IMR-90 (cell line): ENCODE measurements around the gene ASCL1. TPM values are rescaled to one million over a fixed set of nuclear protein-coding genes. Genes with fewer than 3 reads are reported as not detected.

ENCODE experiments used
- ATAC-seq: fragments of 200-7000 bp; cut with Tn5 transposase; 2 replicates; pipeline ENCODE4 v1.9.1; 2020; ENCODE audit warnings: low read depth, mild to moderate bottlenecking, moderate library complexity
- BruUV-seq: library from RNA; stranded (reverse); fragments of 400-500 nt; replicated peaks from 2 replicates; lab custom pipeline; 2021; lab: Mats Ljungman, UMichigan
- CTCF ChIA-PET: fragments of 300-600 bp; formaldehyde crosslinking; extraction: SDS; loops from one replicate; lab custom pipeline; 2021; ENCODE audit warnings: antibody characterized with exemption; lab: Yijun Ruan, JAX
- POLR2A ChIA-PET: fragments of 300-600 bp; sonication (Branson Sonifier 250); formaldehyde crosslinking; loops from one replicate; lab custom pipeline; 2022; ENCODE audit warnings: antibody characterized with exemption; ENCODE audit not compliant: unreplicated experiment; lab: Charles Lee
- DNase-seq: peaks from one replicate; pipeline ENCODE4 v3.0.0; 2013
- H2AFZ ChIP-seq: replicated peaks from 2 replicates; pipeline ENCODE3; 2013; ENCODE audit warnings: low read length, mild to moderate bottlenecking; ENCODE audit not compliant: poor library complexity
- H2AK5ac ChIP-seq: 2 replicates; pipeline ENCODE4 v1.6.1; 2013; ENCODE audit warnings: low read depth, low read length, inconsistent platforms
- H2AK9ac ChIP-seq: replicated peaks from 2 replicates; pipeline ENCODE3; 2013; ENCODE audit warnings: mild to moderate bottlenecking, low read depth, low read length, moderate library complexity; ENCODE audit not compliant: poor library complexity
- H2BK120ac ChIP-seq: 2 replicates; pipeline ENCODE4 v1.6.1; 2013; ENCODE audit warnings: low read depth, low read length, inconsistent platforms
- H2BK15ac ChIP-seq: 3 replicates; pipeline ENCODE4 v1.6.1; 2013; ENCODE audit warnings: low read depth, low read length, inconsistent platforms
- H2BK20ac ChIP-seq: 2 replicates; pipeline ENCODE4 v1.6.1; 2013; ENCODE audit warnings: low read depth, mild to moderate bottlenecking, inconsistent platforms, low read length, moderate library complexity
- H2BK5ac ChIP-seq: 2 replicates; pipeline ENCODE4 v1.6.1; 2013; ENCODE audit warnings: mild to moderate bottlenecking, low read depth, low read length, inconsistent platforms; ENCODE audit not compliant: poor library complexity, severe bottlenecking
- H3K14ac ChIP-seq: replicated peaks from 2 replicates; pipeline ENCODE4 v1.6.1; 2013; ENCODE audit warnings: low read depth, low read length, inconsistent platforms
- H3K18ac ChIP-seq: 2 replicates; pipeline ENCODE4 v1.6.1; 2013; ENCODE audit warnings: low read depth, low read length, control low read depth
- H3K23ac ChIP-seq: 2 replicates; pipeline ENCODE4 v1.6.1; 2013; ENCODE audit warnings: low read depth, low read length, inconsistent platforms
- H3K27ac ChIP-seq: 2 replicates; pipeline ENCODE4 v1.5.1; 2013; ENCODE audit warnings: mild to moderate bottlenecking, control low read depth, low read length; ENCODE audit not compliant: insufficient read depth
- H3K27me3 ChIP-seq: 2 replicates; pipeline ENCODE4 v1.6.1; 2013; ENCODE audit warnings: low read length; ENCODE audit not compliant: control insufficient read depth, insufficient read depth
- H3K36me3 ChIP-seq: 2 replicates; pipeline ENCODE4 v1.6.1; 2013; ENCODE audit warnings: low read length, mixed read lengths; ENCODE audit not compliant: control insufficient read depth, insufficient read depth
- H3K4ac ChIP-seq: 2 replicates; pipeline ENCODE4 v1.6.1; 2013; ENCODE audit warnings: low read depth, low read length, inconsistent platforms
- H3K4me1 ChIP-seq: 2 replicates; pipeline ENCODE4 v1.6.1; 2013; ENCODE audit warnings: low read length, mixed read lengths; ENCODE audit not compliant: control insufficient read depth, insufficient read depth
- H3K4me2 ChIP-seq: 2 replicates; pipeline ENCODE4 v1.6.1; 2013; ENCODE audit warnings: low read depth, mild to moderate bottlenecking, control low read depth, low read length, moderate library complexity
- H3K4me3 ChIP-seq: 2 replicates; pipeline ENCODE4 v1.5.1; 2013; ENCODE audit warnings: low read depth, mild to moderate bottlenecking, control low read depth, low read length, moderate library complexity; ENCODE audit not compliant: insufficient read depth
- H3K56ac ChIP-seq: 2 replicates; pipeline ENCODE4 v1.6.1; 2013; ENCODE audit warnings: low read length, inconsistent platforms; ENCODE audit not compliant: insufficient read depth; ENCODE audit errors: extremely low read depth
- H3K79me1 ChIP-seq, 2 experiments: 2 replicates each; pipeline ENCODE4 v1.6.1; 2013; ENCODE audit warnings: low read length in 2 of 2, inconsistent platforms in 1 of 2, low read depth in 1 of 2
- H3K9ac ChIP-seq: 2 replicates; pipeline ENCODE4 v1.6.1; 2013; ENCODE audit warnings: low read depth, low read length, control low read depth
- H3K9me1 ChIP-seq: 2 replicates; pipeline ENCODE4 v1.6.1; 2013; ENCODE audit warnings: low read length, inconsistent platforms; ENCODE audit not compliant: insufficient read depth
- H3K9me3 ChIP-seq: 2 replicates; pipeline ENCODE4 v1.6.1; 2013; ENCODE audit warnings: low read length; ENCODE audit not compliant: control insufficient read depth, insufficient read depth
- H4K20me1 ChIP-seq: 2 replicates; pipeline ENCODE4 v1.6.1; 2013; ENCODE audit warnings: low read length, inconsistent platforms; ENCODE audit not compliant: insufficient read depth
- H4K5ac ChIP-seq: 2 replicates; pipeline ENCODE4 v1.6.1; 2013; ENCODE audit warnings: mild to moderate bottlenecking, low read depth, low read length, control low read depth
- H4K8ac ChIP-seq, 2 experiments: 2 replicates each; pipeline ENCODE4 v1.6.1; 2013; ENCODE audit warnings: low read depth in 2 of 2, low read length in 2 of 2, control low read depth in 1 of 2, inconsistent platforms in 1 of 2
- H4K91ac ChIP-seq: 2 replicates; pipeline ENCODE4 v1.6.1; 2013; ENCODE audit warnings: low read depth, low read length, inconsistent platforms; ENCODE audit not compliant: insufficient read depth
- BHLHE40 ChIP-seq: fragments of 150-350 bp; IDR thresholded peaks from 2 replicates; pipeline ENCODE4 v1.6.1; 2016; ENCODE audit warnings: mild to moderate bottlenecking, low read depth, low read length
- CEBPB ChIP-seq: IDR thresholded peaks from 2 replicates; pipeline ENCODE4 v1.6.1; 2012; ENCODE audit warnings: low read depth, low read length, improper control_type of control experiment
- CHD1 ChIP-seq: IDR thresholded peaks from 2 replicates; pipeline ENCODE4 v1.6.1; 2012; ENCODE audit warnings: low read depth, low read length, improper control_type of control experiment
- CTCF ChIP-seq: conservative IDR thresholded peaks from 2 replicates; pipeline ENCODE4 v1.5.1; 2012; ENCODE audit warnings: mild to moderate bottlenecking, low read depth, low read length, improper control_type of control experiment
- ELK1 ChIP-seq: fragments of 150-350 bp; IDR thresholded peaks from 2 replicates; pipeline ENCODE4 v1.6.1; 2016; ENCODE audit warnings: low read depth, mild to moderate bottlenecking, low read length, moderate library complexity, borderline replicate concordance
- FOS ChIP-seq: fragments of 150-350 bp; IDR thresholded peaks from 2 replicates; pipeline ENCODE4 v1.6.1; 2016; ENCODE audit warnings: low read depth, low read length
- MAFK ChIP-seq: IDR thresholded peaks from 2 replicates; pipeline ENCODE4 v1.6.1; 2012; ENCODE audit warnings: low read depth, low read length, improper control_type of control experiment
- MAZ ChIP-seq: IDR thresholded peaks from 2 replicates; pipeline ENCODE4 v1.6.1; 2012; ENCODE audit warnings: low read depth, mild to moderate bottlenecking, low read length, improper control_type of control experiment, moderate library complexity, borderline replicate concordance
- MXI1 ChIP-seq: IDR thresholded peaks from 2 replicates; pipeline ENCODE4 v1.6.1; 2012; ENCODE audit warnings: low read depth, mild to moderate bottlenecking, low read length, moderate library complexity, borderline replicate concordance
- POLR2A ChIP-seq: IDR thresholded peaks from 2 replicates; pipeline ENCODE4 v1.6.1; 2012; ENCODE audit warnings: mild to moderate bottlenecking, low read depth, low read length
- RAD21 ChIP-seq: IDR thresholded peaks from 2 replicates; pipeline ENCODE4 v1.6.1; 2012; ENCODE audit warnings: low read length, improper control_type of control experiment
- RCOR1 ChIP-seq: IDR thresholded peaks from 2 replicates; pipeline ENCODE4 v1.6.1; 2012; ENCODE audit warnings: mild to moderate bottlenecking, low read length, improper control_type of control experiment; ENCODE audit not compliant: insufficient replicate concordance
- RFX5 ChIP-seq: IDR thresholded peaks from 2 replicates; pipeline ENCODE4 v1.8.0; 2012; ENCODE audit warnings: low read depth, mild to moderate bottlenecking, low read length, moderate library complexity
- SMC3 ChIP-seq: fragments of 150-350 bp; IDR thresholded peaks from 2 replicates; pipeline ENCODE4 v1.6.1; 2016; ENCODE audit warnings: low read depth, mild to moderate bottlenecking, antibody characterized with exemption, low read length, moderate library complexity
- USF2 ChIP-seq: fragments of 150-350 bp; IDR thresholded peaks from 2 replicates; pipeline ENCODE4 v1.6.1; 2017; ENCODE audit warnings: mild to moderate bottlenecking, antibody characterized with exemption, low read length, low read depth
- WGBS, 2 experiments: methylation state at CpG; one replicate each; pipeline versions ENCODE4 v1.1.5 to v1.1.7; 2013; ENCODE audit warnings: missing lambda C conversion rate in 2 of 2; ENCODE audit not compliant: insufficient read length in 1 of 2; ENCODE audit errors: extremely low coverage in 2 of 2; 5-methylcytosine and 5-hydroxymethylcytosine counted together
- dilution Hi-C: fragments of 300-500 bp; cut with HindIII; formaldehyde crosslinking; loops from one replicate; pipeline ENCODE4 v1.14.3; 2018; ENCODE audit warnings: low sequenced_read_pairs; ENCODE audit not compliant: unreplicated experiment
- in situ Hi-C: fragments of 300-500 bp; cut with MboI; formaldehyde crosslinking; loops from 3 replicates; pipeline ENCODE4 v1.14.3; 2019; ENCODE audit warnings: low sequenced_read_pairs, inconsistent platforms, mixed read lengths
- intact Hi-C: fragments of 100-400 bp; cut with micrococcal nuclease; formaldehyde crosslinking; loops from 2 replicates; pipeline ENCODE4 v1.10.0; 2022
- polyA plus RNA-seq, 3 experiments: library from polyadenylated mRNA; depleted of rRNA; stranded (reverse); fragments of >200 nt; gene quantifications; 2 replicates each; pipeline ENCODE4 v1.2.3, GENCODE V29; 2012; ENCODE audit warnings: low replicate concordance in 1 of 3
- total RNA-seq: library from RNA; depleted of rRNA; stranded (reverse); fragments of >200 nt; gene quantifications from 2 replicates; pipeline ENCODE4 v1.2.3, GENCODE V29; 2012

Gene ASCL1
- total and polyA plus RNA-seq, 2 of the 4 experiments (the other 2 are of a cell fraction) = not detected

- Histone ChIP-seq H4K8ac (no peak overlapping the region), H2AK9ac (no peak overlapping the region), H3K9ac (no peak overlapping the region), H2BK20ac (no peak overlapping the region), H4K91ac (no peak overlapping the region), H3K27ac (no peak overlapping the region), H2BK15ac (no peak overlapping the region), H3K23ac (no peak overlapping the region), H3K18ac (no peak overlapping the region), H3K4me3 (no peak overlapping the region), H2BK120ac (no peak overlapping the region), H3K79me1 (no peaks in the 10 kb centered on the region), H4K5ac (no peak overlapping the region), H3K14ac (no peak overlapping the region), H3K27me3 (no peaks in the 10 kb centered on the region), H3K4ac (no peak overlapping the region), H4K20me1 (no peaks in the 10 kb centered on the region), H2AFZ (no peak overlapping the region), H3K56ac (no peak overlapping the region), H3K36me3 (no peaks in the 10 kb centered on the region), H2BK5ac (no peak overlapping the region), H2AK5ac (no peak overlapping the region), H3K9me3 (peaks cover 5% of the 10 kb centered on the region), H3K9me1 (no peaks in the 10 kb centered on the region), H3K4me1 (no peaks in the 10 kb centered on the region), H3K4me2 (no peak overlapping the region)
- in situ Hi-C loops (no loop called here), dilution Hi-C loops (no loop called here), intact Hi-C loops (no loop called here)
- TF ChIP-seq MAZ = no peak
- TF ChIP-seq MXI1 = no peak
- no peak for TF ChIP-seq CTCF
- TF ChIP-seq POLR2A = no peak
- no peak for TF ChIP-seq USF2
- TF ChIP-seq ELK1 = no peak
- no peak for TF ChIP-seq CHD1
- no peak for TF ChIP-seq RAD21
- TF ChIP-seq BHLHE40 = no peak
- no peak for TF ChIP-seq MAFK
- TF ChIP-seq SMC3 = no peak
- no peak for TF ChIP-seq RFX5
- TF ChIP-seq FOS = no peak
- TF ChIP-seq RCOR1 = no peak
- no peak for TF ChIP-seq CEBPB
- POLR2A ChIA-PET = no interaction called here
- no TSS peak for BruUV-seq
- ATAC-seq (no peak), DNase-seq (no peak)
- CTCF ChIA-PET = no interaction called here
- no CpG with 5 or more reads among the region's 4 CpGs for WGBS, 2 experiments
Observed at GRCh38 chr12:102910792-102911191, 46.7 kb upstream of the ASCL1 start.
